Suprapubic skin (tissue), 4 donors: ENCODE results near the gene STAM2. TPM values are rescaled to one million over a fixed set of nuclear protein-coding genes. Genes with fewer than 3 reads are reported as not detected.
"Not testable (repeated sequence)": the region's sequence is repeated elsewhere in the genome, so short reads cannot be mapped to it uniquely, and the experiment has no call there.

ENCODE experiments used
- DNase-seq, 2 donors: peaks; one replicate each; pipeline ENCODE4 v3.0.0-alpha.2; 2019; ENCODE audit warnings: low spot score in 2 of 2
- H3K27ac ChIP-seq: fragments of 200-600 bp; sonication (generic); one replicate; pipeline ENCODE4 v1.5.1; 2019
- H3K27me3 ChIP-seq: fragments of 200-600 bp; sonication (generic); one replicate; pipeline ENCODE4 v1.5.1; 2019
- H3K36me3 ChIP-seq: fragments of 200-600 bp; sonication (generic); one replicate; pipeline ENCODE4 v1.5.1; 2019
- H3K4me1 ChIP-seq: fragments of 200-600 bp; sonication (generic); one replicate; pipeline ENCODE4 v1.5.1; 2019
- H3K4me3 ChIP-seq: fragments of 200-600 bp; sonication (generic); one replicate; pipeline ENCODE4 v1.5.1; 2019; ENCODE audit warnings: mild to moderate bottlenecking
- H3K9me3 ChIP-seq: fragments of 200-600 bp; sonication (generic); one replicate; pipeline ENCODE4 v1.5.1; 2019
- EP300 ChIP-seq: sonication (generic); formaldehyde crosslinking; IDR thresholded peaks from one replicate; pipeline ENCODE4 v1.6.1; 2017; ENCODE audit warnings: antibody characterized with exemption
- POLR2A ChIP-seq, 2 donors: fragments of 450-650 bp; IDR thresholded peaks; one replicate each; pipeline ENCODE4 v1.6.1; 2017; ENCODE audit warnings: antibody characterized with exemption in 2 of 2, mild to moderate bottlenecking in 2 of 2, moderate library complexity in 2 of 2
- POLR2AphosphoS5 ChIP-seq, 3 donors: sonication (generic); formaldehyde crosslinking; IDR thresholded peaks; one replicate each; pipeline ENCODE4 v1.6.1; 2017; ENCODE audit warnings: antibody characterized with exemption in 3 of 3
- WGBS: methylation state at CpG from one replicate; pipeline ENCODE4 v1.1.5; 2018; 5-methylcytosine and 5-hydroxymethylcytosine counted together
- total RNA-seq, 4 donors: library from RNA; depleted of rRNA; stranded (reverse); fragments of >200 nt; gene quantifications; one replicate each; pipeline ENCODE4 v1.1.0, GENCODE V29; 2016
- TF ChIP-seq, protein P1 (sequence below), 2 donors: fragments of 200-600 bp in 1 of 2; fragments of 450-650 bp in 1 of 2; sonication (generic) in 1 of 2; IDR thresholded peaks; one replicate each; pipeline ENCODE4 v1.5.1; 2016 to 2019; ENCODE audit warnings: antibody characterized with exemption in 2 of 2, mild to moderate bottlenecking in 1 of 2, moderate library complexity in 1 of 2

Gene STAM2
- total RNA-seq, 4 donors from 2014 or later, result 27.4 to 42.2 (median 35.5) TPM

DNA sequence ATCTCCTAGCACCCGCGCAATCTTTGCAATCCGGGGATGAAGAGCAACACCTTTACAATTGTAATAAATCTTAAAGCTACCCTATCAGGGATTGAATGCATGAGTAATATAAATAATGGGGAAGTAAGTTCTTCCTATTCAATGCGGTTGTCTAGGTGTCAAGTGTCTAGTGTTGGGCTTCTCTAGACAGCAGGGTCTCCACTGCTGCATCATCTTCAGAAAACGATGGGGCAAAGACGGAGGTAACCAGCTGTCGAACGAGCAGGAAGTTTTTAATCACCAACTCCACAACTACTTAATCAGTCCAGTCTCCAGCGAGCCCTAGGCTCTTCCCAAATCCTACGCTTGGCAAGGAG is 573 bp downstream of the STAM2 start:
- Histone ChIP-seq H3K4me3 (peak overlapping the region; percentile 82), H3K27ac (peak overlapping the region; percentile 98), H3K27me3 (no peaks in the 10 kb centered on the region), H3K9me3 (no peaks in the 10 kb centered on the region), H3K4me1 (peaks cover 46% of the 10 kb centered on the region), H3K36me3 (no peaks in the 10 kb centered on the region)
- TF ChIP-seq EP300, result no peak
- TF ChIP-seq, protein P1, sequence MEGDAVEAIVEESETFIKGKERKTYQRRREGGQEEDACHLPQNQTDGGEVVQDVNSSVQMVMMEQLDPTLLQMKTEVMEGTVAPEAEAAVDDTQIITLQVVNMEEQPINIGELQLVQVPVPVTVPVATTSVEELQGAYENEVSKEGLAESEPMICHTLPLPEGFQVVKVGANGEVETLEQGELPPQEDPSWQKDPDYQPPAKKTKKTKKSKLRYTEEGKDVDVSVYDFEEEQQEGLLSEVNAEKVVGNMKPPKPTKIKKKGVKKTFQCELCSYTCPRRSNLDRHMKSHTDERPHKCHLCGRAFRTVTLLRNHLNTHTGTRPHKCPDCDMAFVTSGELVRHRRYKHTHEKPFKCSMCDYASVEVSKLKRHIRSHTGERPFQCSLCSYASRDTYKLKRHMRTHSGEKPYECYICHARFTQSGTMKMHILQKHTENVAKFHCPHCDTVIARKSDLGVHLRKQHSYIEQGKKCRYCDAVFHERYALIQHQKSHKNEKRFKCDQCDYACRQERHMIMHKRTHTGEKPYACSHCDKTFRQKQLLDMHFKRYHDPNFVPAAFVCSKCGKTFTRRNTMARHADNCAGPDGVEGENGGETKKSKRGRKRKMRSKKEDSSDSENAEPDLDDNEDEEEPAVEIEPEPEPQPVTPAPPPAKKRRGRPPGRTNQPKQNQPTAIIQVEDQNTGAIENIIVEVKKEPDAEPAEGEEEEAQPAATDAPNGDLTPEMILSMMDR (IDR thresholded peaks at IDR 0.05), result no peak
- no peak for TF ChIP-seq POLR2AphosphoS5 (IDR thresholded peaks at IDR 0.05)
- no peak for TF ChIP-seq POLR2A (IDR thresholded peaks at IDR 0.05)
- 0% methylated on average over 10 of the region's 10 CpGs for WGBS
- DNase-seq, result no peak

DNA sequence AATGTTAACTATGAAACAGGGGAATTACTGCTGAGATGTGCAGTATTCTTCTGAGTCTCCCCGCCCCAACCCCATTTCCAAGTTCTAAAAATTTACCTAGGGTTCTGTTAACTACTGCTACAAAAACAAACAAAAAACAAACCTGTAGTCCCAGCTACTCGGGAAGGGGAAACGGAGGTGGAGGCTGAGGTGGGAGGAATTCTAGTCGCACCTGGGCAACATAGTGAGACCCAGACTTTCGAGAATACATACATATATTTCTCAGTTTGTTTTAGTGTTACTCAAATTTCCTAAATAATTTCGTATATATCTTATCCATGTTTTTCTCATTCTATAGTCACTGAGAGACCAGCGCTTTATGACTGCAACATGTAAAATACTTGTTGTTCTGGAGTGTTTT is 989 bp downstream of the STAM2 start:
- DNase-seq, result no peak
- Histone ChIP-seq H3K4me3 (peak overlapping the region; percentile 82), H3K9me3 (no peaks in the 10 kb centered on the region), H3K36me3 (no peaks in the 10 kb centered on the region), H3K27me3 (no peaks in the 10 kb centered on the region), H3K27ac (peak overlapping the region; percentile 98), H3K4me1 (peaks cover 47% of the 10 kb centered on the region)
- 15% methylated on average over 7 of the region's 7 CpGs for WGBS
- TF ChIP-seq, protein P1 (IDR thresholded peaks at IDR 0.05), result no peak
- TF ChIP-seq EP300 (no peak), POLR2AphosphoS5 (IDR thresholded peaks at IDR 0.05) (no peak), POLR2A (IDR thresholded peaks at IDR 0.05) (no peak)

DNA sequence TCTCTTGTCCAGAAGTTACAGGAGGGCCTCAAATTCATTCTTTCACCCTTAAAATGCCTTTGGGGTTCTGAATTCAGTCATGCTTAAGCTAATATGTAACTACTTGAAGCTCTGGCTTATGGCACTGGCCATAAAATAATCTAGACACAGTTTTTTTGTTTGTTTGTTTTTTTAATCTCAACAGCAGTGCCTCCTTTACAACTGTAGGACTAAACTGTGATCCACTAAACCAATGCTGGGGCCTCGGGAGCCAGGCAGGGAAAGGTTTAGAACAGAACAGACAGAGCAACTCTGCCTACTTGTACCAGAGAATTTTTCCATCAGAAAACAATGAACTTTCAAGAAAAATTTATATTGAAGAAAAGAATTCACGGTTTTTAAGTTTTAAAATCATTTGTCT is 1.7 kb downstream of the STAM2 start:
- H3K36me3 ChIP-seq, result no peaks in the 10 kb centered on the region
- WGBS, result 60% methylated on average over 2 of the region's 2 CpGs
- TF ChIP-seq POLR2A (IDR thresholded peaks at IDR 0.05), result no peak
- TF ChIP-seq POLR2AphosphoS5 (IDR thresholded peaks at IDR 0.05), result no peak
- TF ChIP-seq EP300, result no peak
- TF ChIP-seq, protein P1 (IDR thresholded peaks at IDR 0.05), result no peak
- no peaks in the 10 kb centered on the region for H3K27me3 ChIP-seq
- H3K9me3 ChIP-seq, result no peaks in the 10 kb centered on the region
- H3K4me1 ChIP-seq, result peaks cover 52% of the 10 kb centered on the region
- H3K4me3 ChIP-seq, result no peak overlapping the region
- no peak for DNase-seq
- peak overlapping the region; percentile 98 for H3K27ac ChIP-seq

DNA sequence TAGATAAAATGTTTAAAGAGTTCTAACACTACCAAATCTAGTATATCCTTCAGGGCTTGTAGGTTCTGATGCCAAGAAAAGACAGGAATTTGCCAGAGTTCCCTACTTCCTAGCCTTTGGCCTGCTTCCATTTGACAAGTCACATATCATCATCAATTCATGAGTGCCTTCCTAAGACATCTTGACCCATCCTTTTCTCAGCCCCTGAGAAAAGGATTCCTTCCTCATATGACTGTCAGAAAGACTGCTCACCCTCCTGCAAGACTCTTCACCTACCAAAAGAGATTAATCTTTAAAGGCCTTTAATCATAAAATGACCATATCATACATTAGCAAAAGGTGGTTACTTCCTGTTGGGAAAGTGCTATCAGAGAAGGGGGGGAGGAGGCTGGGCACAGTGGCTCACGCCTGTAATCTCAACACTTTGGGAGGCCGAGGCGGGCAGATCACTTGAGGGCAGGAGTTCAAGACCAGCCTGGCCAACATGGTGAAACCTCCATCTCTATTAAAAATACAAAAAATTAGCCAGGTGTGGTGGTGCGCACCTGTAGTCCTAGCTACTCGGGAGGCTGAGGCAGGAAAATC is 3.3 kb downstream of the STAM2 start:
- H3K4me3 ChIP-seq, H3K9me3 ChIP-seq, H3K36me3 ChIP-seq, DNase-seq, H3K27me3 ChIP-seq: not testable (repeated sequence)
- 100% methylated on average over 5 of the region's 5 CpGs for WGBS
- Histone ChIP-seq H3K4me1 (peaks cover 57% of the 10 kb centered on the region), H3K27ac (peak overlapping the region; percentile 72)

DNA sequence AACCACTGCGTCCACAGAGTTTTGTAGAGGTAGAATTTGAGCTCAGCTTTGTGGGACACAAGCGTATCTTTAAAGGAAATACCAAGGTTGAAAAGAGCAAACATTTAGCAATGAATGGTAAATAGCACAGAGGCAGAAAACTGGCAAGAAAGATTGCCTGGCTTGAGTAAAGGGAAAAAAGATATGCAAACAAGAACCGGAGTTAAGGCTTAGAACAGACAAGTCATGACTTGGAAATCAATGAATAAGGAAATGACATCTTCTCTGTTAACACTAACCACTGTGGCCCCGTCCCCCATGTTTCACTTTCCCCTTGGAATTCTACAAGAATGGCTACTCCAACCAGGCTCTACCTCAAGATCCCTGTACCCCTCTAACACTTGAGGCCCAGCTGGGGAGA is 3.8 kb downstream of the STAM2 start:
- DNase-seq, result no peak
- no peaks in the 10 kb centered on the region for H3K36me3 ChIP-seq
- no peaks in the 10 kb centered on the region for H3K9me3 ChIP-seq
- peak overlapping the region; percentile 72 for H3K27ac ChIP-seq
- 35% methylated on average over 4 of the region's 4 CpGs for WGBS
- H3K4me1 ChIP-seq, result peaks cover 62% of the 10 kb centered on the region
- TF ChIP-seq, protein P1 (IDR thresholded peaks at IDR 0.05), result no peak
- no peak for TF ChIP-seq POLR2A (IDR thresholded peaks at IDR 0.05)
- TF ChIP-seq EP300, result no peak
- TF ChIP-seq POLR2AphosphoS5 (IDR thresholded peaks at IDR 0.05), result no peak
- no peaks in the 10 kb centered on the region for H3K27me3 ChIP-seq
- no peak overlapping the region for H3K4me3 ChIP-seq

DNA sequence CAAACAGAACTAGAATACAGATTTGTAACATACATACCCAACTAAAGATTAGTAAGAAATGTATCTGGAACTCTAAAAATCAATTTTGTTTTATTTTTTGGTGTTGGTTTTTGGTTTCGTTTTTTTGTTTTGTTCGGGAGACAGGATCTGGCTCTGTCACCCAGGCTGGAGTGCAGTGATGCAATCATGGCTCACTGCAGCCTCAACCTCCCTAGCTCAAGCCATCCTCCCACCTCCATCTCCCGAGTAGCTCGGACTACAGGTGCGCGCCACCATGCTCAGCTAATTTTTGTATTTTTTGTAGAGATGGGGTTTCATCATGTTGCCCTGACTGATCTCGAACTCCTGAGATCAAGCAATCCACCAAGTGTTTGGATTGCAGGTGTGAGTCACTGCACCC is 6.4 kb downstream of the STAM2 start:
- H3K27me3 ChIP-seq, H3K36me3 ChIP-seq, H3K27ac ChIP-seq, DNase-seq, H3K4me3 ChIP-seq, H3K9me3 ChIP-seq: not testable (repeated sequence)
- peaks cover 71% of the 10 kb centered on the region for H3K4me1 ChIP-seq
- WGBS, result 87% methylated on average over 7 of the region's 7 CpGs

DNA sequence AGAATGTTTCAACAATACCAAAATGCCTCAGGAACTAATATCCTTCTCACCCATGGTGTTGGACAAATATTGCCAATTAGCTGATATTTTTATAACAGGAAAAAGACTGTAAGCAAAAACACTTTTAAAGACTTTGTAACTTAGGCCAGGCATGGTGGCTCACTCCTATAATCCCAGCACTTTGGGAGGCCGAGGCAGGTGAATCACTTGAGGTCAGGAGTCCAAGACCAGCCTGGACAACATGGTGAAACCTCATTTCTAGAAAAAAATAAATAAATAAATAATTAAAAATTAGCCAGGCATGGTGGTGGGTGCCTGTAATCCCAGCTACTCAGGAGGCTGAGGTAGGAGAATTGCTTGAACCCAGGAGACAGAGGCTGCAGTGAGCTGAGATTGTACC is 8.1 kb downstream of the STAM2 start:
- not testable (repeated sequence) for H3K4me3 ChIP-seq, DNase-seq, H3K27ac ChIP-seq, H3K27me3 ChIP-seq, H3K36me3 ChIP-seq, H3K9me3 ChIP-seq
- 87% methylated on average over 1 of the region's 1 CpG for whole genome bisulfite sequencing
- peaks cover 61% of the 10 kb centered on the region for H3K4me1 ChIP-seq
